K562 (cell line): ENCODE measurements around the gene HLCS. TPM values are rescaled to one million over a fixed set of nuclear protein-coding genes. Genes with fewer than 3 reads are reported as not detected.

Experiments used
- ATAC-seq: fragments of 200-7000 bp; cut with Tn5 transposase; 3 replicates; pipeline ENCODE4 v1.9.1; 2020; ENCODE audit warnings: moderate library complexity
- BruUV-seq: library from RNA; stranded (reverse); fragments of 400-500 nt; replicated peaks from 2 replicates; lab custom pipeline; 2021; lab: Mats Ljungman, UMichigan
- CTCF ChIA-PET: fragments of 300-600 bp; formaldehyde crosslinking; extraction: SDS; loops from one replicate; lab custom pipeline; 2021; ENCODE audit warnings: low intra/inter-chr PET ratio; lab: Yijun Ruan, JAX
- POLR2A ChIA-PET: fragments of 300-600, 350-650 bp; sonication (Branson Sonifier 250); formaldehyde crosslinking; extraction: SDS; loops from one replicate; lab custom pipeline; 2021; ENCODE audit warnings: antibody characterized with exemption, inconsistent platforms; lab: Yijun Ruan, JAX
- DNase-seq, 4 experiments: peaks; one replicate each; pipeline versions ENCODE4 v3.0.0 to v3.0.0-alpha.2; 2011 to 2018; ENCODE audit warnings: low spot score in 3 of 4, mixed read lengths in 3 of 4; ENCODE audit errors: extremely low read depth in 1 of 4
- FAIRE-seq: peaks from 2 replicates; lab custom pipeline; 2011; peaks lifted over from hg19 to GRCh38; lab: Jason Lieb, UNC
- H2AFZ ChIP-seq: 2 replicates; pipeline ENCODE4 v1.6.0; 2011; ENCODE audit warnings: low read depth, low read length, control low read depth, inconsistent platforms
- H3K27ac ChIP-seq: fragments of 200-600 bp; 3 replicates; pipeline ENCODE4 v1.8.0; 2011; ENCODE audit warnings: low read depth, mild to moderate bottlenecking, control low read depth, inconsistent platforms, low read length, moderate library complexity, mixed read lengths; ENCODE audit errors: extremely low read depth
- H3K27me3 ChIP-seq, 2 experiments: fragments of 300-600 bp in 1 of 2; 2 replicates in 1 of 2; 3 replicates in 1 of 2; pipeline versions ENCODE4 v1.6.0 to v1.8.0; 2011; ENCODE audit warnings: inconsistent platforms in 2 of 2, low read length in 2 of 2, mild to moderate bottlenecking in 1 of 2, mixed read lengths in 1 of 2, moderate library complexity in 1 of 2; ENCODE audit not compliant: control insufficient read depth in 2 of 2, insufficient read depth in 2 of 2
- H3K36me3 ChIP-seq: fragments of 300-600 bp; 3 replicates; pipeline ENCODE4 v1.8.0; 2011; ENCODE audit warnings: mild to moderate bottlenecking, low read length, inconsistent platforms; ENCODE audit not compliant: control insufficient read depth, insufficient read depth
- H3K4me1 ChIP-seq, 2 experiments: fragments of 200-600 bp in 1 of 2; replicated peaks in 1 of 2; 2 replicates in 1 of 2; 3 replicates in 1 of 2; pipeline versions ENCODE4 v1.5.1 to v1.8.0; 2011; ENCODE audit warnings: inconsistent platforms in 2 of 2, low read length in 2 of 2, mild to moderate bottlenecking in 1 of 2, mixed read lengths in 1 of 2, moderate library complexity in 1 of 2; ENCODE audit not compliant: control insufficient read depth in 2 of 2, insufficient read depth in 2 of 2
- H3K4me2 ChIP-seq: 2 replicates; pipeline ENCODE4 v1.6.1; 2011; ENCODE audit warnings: low read length, control low read depth, inconsistent platforms, mixed read lengths; ENCODE audit not compliant: insufficient read depth
- H3K4me3 ChIP-seq: fragments of 200-600 bp; sonication (generic), shearing (Covaris generic); 2 replicates; pipeline ENCODE4 v1.5.1; 2016; ENCODE audit warnings: control low read depth, inconsistent platforms
- H3K79me2 ChIP-seq: fragments of 200-600 bp; 3 replicates; pipeline ENCODE4 v1.8.0; 2011; ENCODE audit warnings: low read length, inconsistent platforms; ENCODE audit not compliant: control insufficient read depth, insufficient read depth
- H3K9ac ChIP-seq, 2 experiments: 2 replicates each; pipeline versions ENCODE4 v1.6.0 to v1.6.1; 2011; ENCODE audit warnings: low read depth in 2 of 2, low read length in 2 of 2, control low read depth in 1 of 2, inconsistent platforms in 1 of 2, mild to moderate bottlenecking in 1 of 2, mixed read lengths in 1 of 2; ENCODE audit not compliant: insufficient read depth in 1 of 2
- H3K9me1 ChIP-seq: one replicate; pipeline ENCODE4 v1.6.0; 2011; ENCODE audit warnings: inconsistent platforms, mild to moderate bottlenecking, low read length, moderate library complexity; ENCODE audit not compliant: control insufficient read depth, insufficient read depth
- H3K9me3 ChIP-seq: replicated peaks from 2 replicates; pipeline ENCODE4 v1.5.1; 2011; ENCODE audit warnings: low read depth, low read length, inconsistent platforms; ENCODE audit not compliant: control insufficient read depth, insufficient read depth
- H4K20me1 ChIP-seq: replicated peaks from 2 replicates; pipeline ENCODE4 v1.6.1; 2011; ENCODE audit warnings: low read length, inconsistent platforms, mixed read lengths; ENCODE audit not compliant: control insufficient read depth, insufficient read depth
- ARID4B ChIP-seq: sonication (generic); formaldehyde crosslinking; IDR thresholded peaks from 2 replicates; pipeline ENCODE4 v1.8.0; 2022; ENCODE audit warnings: mild to moderate bottlenecking, missing genetic modification reagents
- ARNT ChIP-seq, 2 experiments: fragments of 450-650 bp; IDR thresholded peaks; 2 replicates each; pipeline ENCODE4 v1.6.1; 2016; ENCODE audit warnings: mild to moderate bottlenecking in 1 of 2
- RBBP5 ChIP-seq: fragments of 200-600 bp; sonication (generic); IDR thresholded peaks from 2 replicates; pipeline ENCODE4 v1.6.1; 2012; ENCODE audit warnings: borderline replicate concordance, mild to moderate bottlenecking, low read length, control low read depth, inconsistent platforms; ENCODE audit not compliant: insufficient read depth, poor library complexity, severe bottlenecking
- RBFOX2 ChIP-seq: fragments of 200-400 bp; formaldehyde crosslinking; IDR thresholded peaks from 2 replicates; pipeline ENCODE4 v1.6.1; 2017; ENCODE audit warnings: low read depth, mild to moderate bottlenecking, low read length, moderate library complexity
- RBM22 ChIP-seq: fragments of 200-400 bp; formaldehyde crosslinking; IDR thresholded peaks from 2 replicates; pipeline ENCODE4 v1.6.1; 2018; ENCODE audit warnings: low read length, low read depth; ENCODE audit not compliant: poor library complexity, severe bottlenecking
- SUPT5H ChIP-seq: fragments of 450-650 bp; IDR thresholded peaks from 2 replicates; pipeline ENCODE4 v1.6.1; 2016
- TCFL5 ChIP-seq: fragments of 250-450 bp; sonication (Bioruptor Pico); conservative IDR thresholded peaks from 2 replicates; pipeline ENCODE4 v1.6.1; 2021; ENCODE audit warnings: mild to moderate bottlenecking, moderate library complexity, matching md5 sums
- USF2 ChIP-seq: sonication (generic); formaldehyde crosslinking; IDR thresholded peaks from 2 replicates; pipeline ENCODE4 v1.5.0; 2020; ENCODE audit warnings: missing genetic modification reagents
- ZBTB49 ChIP-seq: sonication (generic); formaldehyde crosslinking; IDR thresholded peaks from 2 replicates; pipeline ENCODE4 v1.8.0; 2022; ENCODE audit warnings: missing genetic modification reagents, mild to moderate bottlenecking, borderline replicate concordance
- ZBTB9 ChIP-seq: fragments of 450-650 bp; formaldehyde crosslinking; IDR thresholded peaks from 2 replicates; pipeline ENCODE4 v1.4.0; 2020; ENCODE audit warnings: mild to moderate bottlenecking, moderate library complexity
- ZFP1 ChIP-seq: fragments of 450-650 bp; formaldehyde crosslinking; IDR thresholded peaks from 2 replicates; pipeline ENCODE4 v1.4.0; 2020; ENCODE audit warnings: mild to moderate bottlenecking, mixed read lengths
- ZNF143 ChIP-seq: sonication (generic); formaldehyde crosslinking; IDR thresholded peaks from 2 replicates; pipeline ENCODE4 v1.9.0; 2022; ENCODE audit warnings: mild to moderate bottlenecking, missing genetic modification reagents
- ZNF23 ChIP-seq: fragments of 250-450 bp; sonication (Bioruptor Pico); IDR thresholded peaks from 2 replicates; pipeline ENCODE4 v1.4.0; 2020; ENCODE audit warnings: mild to moderate bottlenecking
- ZNF311 ChIP-seq: fragments of 250-450 bp; sonication (Bioruptor Pico); IDR thresholded peaks from 2 replicates; pipeline ENCODE4 v1.4.0; 2020; ENCODE audit warnings: mild to moderate bottlenecking, moderate library complexity
- WGBS: fragments of 100-300 bp; shearing (Covaris generic); methylation state at CpG from one replicate; pipeline ENCODE4 v1.1.6; 2016; ENCODE audit warnings: low coverage, mixed read lengths; ENCODE audit not compliant: insufficient coverage; ENCODE audit errors: missing lambda C conversion rate; 5-methylcytosine and 5-hydroxymethylcytosine counted together
- in situ Hi-C: fragments of 300-500 bp; cut with MboI; formaldehyde crosslinking; loops from 4 replicates; pipeline ENCODE4 v1.15.0; 2018; ENCODE audit warnings: inconsistent platforms, mixed read lengths
- intact Hi-C: fragments of 100-400 bp; cut with micrococcal nuclease; formaldehyde crosslinking; loops from 2 replicates; pipeline ENCODE4 v1.14.2; 2022
- polyA plus RNA-seq, 8 experiments: library from polyadenylated mRNA; depleted of rRNA in 4 of 8; stranded (reverse) in 5 of 8; unstranded in 3 of 8; fragments of >200 nt; fragmentation: Nextera tagmentation in 2 of 8; fragmentation: Illumina TruSeq in 1 of 8; extraction: Ambion mirVana in 2 of 8; extraction: Trizol in 1 of 8; gene quantifications; 2 replicates each; pipeline versions ENCODE4 v1.2.1 to v1.2.3, GENCODE V29; 2011 to 2014; ENCODE audit warnings: inconsistent platforms in 1 of 8, missing spikeins in 1 of 8
- total RNA-seq, 7 experiments: library from RNA; depleted of rRNA in 6 of 7; stranded (reverse); fragments of >200 nt in 6 of 7; fragmentation: Illumina TruSeq in 2 of 7; extraction: Trizol in 2 of 7; gene quantifications; 2 replicates each; pipeline versions ENCODE4 v1.2.1 to v1.2.3, GENCODE V29; 2011 to 2021; ENCODE audit warnings: low replicate concordance in 1 of 7

HLCS gene
- total and polyA plus RNA-seq, 9 of the 15 experiments (the other 6 are each of a cell fraction or from before 2014, with no cell fraction given), result 3.0 to 21.5 (median 17.1) TPM

- no peaks in the 10 kb centered on the region for H3K9me3 ChIP-seq
- H3K9me1 ChIP-seq, result no peaks in the 10 kb centered on the region
- no peak overlapping the region for H2AFZ ChIP-seq
- H3K27me3 ChIP-seq, result no peaks in the 10 kb centered on the region; a peak in 1 of 5 replicates
- WGBS, result 48% methylated on average over 4 of the region's 4 CpGs
- ChIA-PET POLR2A (interaction anchor here (0.5 to 1.4 kb wide), 3 partner anchors 9 to 1577 kb away, joined by 3 to 5 read pairs (median 4); no protein-coding TSS in a partner anchor), CTCF (no interaction called here)
- in situ Hi-C loops (no loop called here), intact Hi-C loops (no loop called here)
- H3K9ac ChIP-seq, result no peak overlapping the region
- no peak overlapping the region for H3K4me2 ChIP-seq
- no peaks in the 10 kb centered on the region for H3K36me3 ChIP-seq
- H3K4me1 ChIP-seq, result no peaks in the 10 kb centered on the region
- DNase-seq (no peak), FAIRE-seq (no peak), ATAC-seq (no peak)
- no peaks in the 10 kb centered on the region; the same call in 1 of the 2 replicates for H4K20me1 ChIP-seq
- H3K27ac ChIP-seq, result no peak overlapping the region
- no TSS peak for BruUV-seq
- H3K79me2 ChIP-seq, result no peaks in the 10 kb centered on the region
- no peak overlapping the region for H3K4me3 ChIP-seq
- TF ChIP-seq ARID4B (CRISPR knock-in tag), result no peak
- no peak for TF ChIP-seq RBBP5
- TF ChIP-seq ARNT (IDR thresholded peaks at IDR 0.05), result no peak
- no peak for TF ChIP-seq ZNF143
- no peak for TF ChIP-seq RBM22
- TF ChIP-seq ZNF23, result no peak
- no peak for TF ChIP-seq USF2
- no peak for TF ChIP-seq ZNF311 (CRISPR knock-in tag)
- no peak for TF ChIP-seq RBFOX2
- no peak for TF ChIP-seq ZBTB49
- TF ChIP-seq SUPT5H, result no peak
- TF ChIP-seq ZBTB9 (CRISPR knock-in tag), result no peak
- TF ChIP-seq ZFP1, result no peak
- no peak for TF ChIP-seq TCFL5 (CRISPR knock-in tag)
These were observed 119.8 kb downstream of the HLCS start for GRCh38 chr21:36846631-36847030.
